ENCODE data around the gene SURF1. TPM values are rescaled to one million over a fixed set of nuclear protein-coding genes. Genes with fewer than 3 reads are reported as not detected.

Gene SURF1
- total RNA-seq, 1 donor from 2014 or later = 42.9 TPM

DNA sequence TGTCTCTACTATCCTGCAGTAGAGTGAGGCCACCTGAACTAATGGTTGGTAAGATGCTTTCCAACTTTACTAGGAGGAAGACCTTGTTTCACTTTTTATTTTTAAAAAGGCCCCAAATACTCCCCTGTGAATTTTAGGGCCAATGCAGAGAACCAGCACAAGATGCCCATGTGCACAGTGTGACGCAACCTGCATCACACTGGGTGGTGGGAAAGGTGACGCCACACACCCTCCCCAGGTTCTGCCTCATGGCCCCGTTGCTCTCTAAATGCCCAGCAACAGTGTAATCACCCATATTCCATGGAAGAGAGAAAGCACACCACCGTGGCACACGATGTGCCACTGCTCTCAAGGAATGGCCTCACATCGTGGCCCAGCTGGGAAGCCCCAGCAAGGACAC lies 13.1 kb upstream of the SURF1 start:
- no peak overlapping the region for H3K27ac Mint-ChIP-seq
- H3K9me3 Mint-ChIP-seq (ENCODE audit: low read depth) = no peaks in the 10 kb centered on the region
- H3K4me3 Mint-ChIP-seq (ENCODE audit: low read depth) = no peak overlapping the region
- H3K4me1 Mint-ChIP-seq (ENCODE audit: low read depth) = peaks cover 14% of the 10 kb centered on the region
- TF ChIP-seq, protein P1, sequence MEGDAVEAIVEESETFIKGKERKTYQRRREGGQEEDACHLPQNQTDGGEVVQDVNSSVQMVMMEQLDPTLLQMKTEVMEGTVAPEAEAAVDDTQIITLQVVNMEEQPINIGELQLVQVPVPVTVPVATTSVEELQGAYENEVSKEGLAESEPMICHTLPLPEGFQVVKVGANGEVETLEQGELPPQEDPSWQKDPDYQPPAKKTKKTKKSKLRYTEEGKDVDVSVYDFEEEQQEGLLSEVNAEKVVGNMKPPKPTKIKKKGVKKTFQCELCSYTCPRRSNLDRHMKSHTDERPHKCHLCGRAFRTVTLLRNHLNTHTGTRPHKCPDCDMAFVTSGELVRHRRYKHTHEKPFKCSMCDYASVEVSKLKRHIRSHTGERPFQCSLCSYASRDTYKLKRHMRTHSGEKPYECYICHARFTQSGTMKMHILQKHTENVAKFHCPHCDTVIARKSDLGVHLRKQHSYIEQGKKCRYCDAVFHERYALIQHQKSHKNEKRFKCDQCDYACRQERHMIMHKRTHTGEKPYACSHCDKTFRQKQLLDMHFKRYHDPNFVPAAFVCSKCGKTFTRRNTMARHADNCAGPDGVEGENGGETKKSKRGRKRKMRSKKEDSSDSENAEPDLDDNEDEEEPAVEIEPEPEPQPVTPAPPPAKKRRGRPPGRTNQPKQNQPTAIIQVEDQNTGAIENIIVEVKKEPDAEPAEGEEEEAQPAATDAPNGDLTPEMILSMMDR (IDR thresholded peaks at IDR 0.05; ENCODE audit: unreplicated experiment) = no peak
- H3K36me3 Mint-ChIP-seq (ENCODE audit: insufficient read depth) = peaks cover 11% of the 10 kb centered on the region
- no peak for DNase-seq (ENCODE audit: low spot score, unreplicated experiment)
- no peaks in the 10 kb centered on the region for H3K27me3 Mint-ChIP-seq

DNA sequence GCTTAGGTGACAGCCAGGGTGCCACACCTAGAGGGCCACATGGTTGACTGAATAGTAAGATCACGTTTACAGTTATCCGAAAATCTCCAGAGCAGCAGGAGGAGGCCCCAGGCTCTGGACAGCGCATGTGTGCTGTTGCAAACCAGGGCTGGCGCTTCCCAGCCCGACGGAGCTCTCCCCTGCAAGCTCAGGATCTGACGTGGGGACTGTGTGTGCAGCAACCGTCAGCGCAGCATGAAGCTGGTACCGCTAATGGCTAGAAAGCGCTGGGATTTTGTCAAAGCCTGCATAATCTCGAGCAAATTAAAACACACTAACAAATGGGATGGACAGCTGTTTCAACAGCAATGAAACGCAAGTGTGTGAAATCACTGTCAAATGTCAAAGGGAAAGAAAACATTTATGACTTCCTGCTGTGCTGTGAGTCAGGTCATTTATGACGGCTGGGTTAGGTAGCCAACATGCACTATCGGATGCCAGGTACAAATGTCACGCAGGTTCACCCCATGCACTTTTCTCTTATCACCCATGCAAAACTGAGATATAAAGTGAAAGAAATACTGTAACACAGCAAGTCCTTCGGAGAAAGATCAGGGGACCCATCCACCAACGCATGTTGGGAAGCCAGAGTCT lies 12.1 kb upstream of the SURF1 start:
- H3K4me1 Mint-ChIP-seq (ENCODE audit: low read depth) = peaks cover 13% of the 10 kb centered on the region
- peak overlapping the region; percentile 11 for H3K27ac Mint-ChIP-seq
- H3K4me3 Mint-ChIP-seq (ENCODE audit: low read depth) = no peak overlapping the region
- TF ChIP-seq, protein P1 (IDR thresholded peaks at IDR 0.05; ENCODE audit: unreplicated experiment) = no peak
- H3K27me3 Mint-ChIP-seq = no peaks in the 10 kb centered on the region
- H3K36me3 Mint-ChIP-seq (ENCODE audit: insufficient read depth) = peaks cover 17% of the 10 kb centered on the region
- H3K9me3 Mint-ChIP-seq (ENCODE audit: low read depth) = no peaks in the 10 kb centered on the region
- no peak for DNase-seq (ENCODE audit: low spot score, unreplicated experiment)

DNA sequence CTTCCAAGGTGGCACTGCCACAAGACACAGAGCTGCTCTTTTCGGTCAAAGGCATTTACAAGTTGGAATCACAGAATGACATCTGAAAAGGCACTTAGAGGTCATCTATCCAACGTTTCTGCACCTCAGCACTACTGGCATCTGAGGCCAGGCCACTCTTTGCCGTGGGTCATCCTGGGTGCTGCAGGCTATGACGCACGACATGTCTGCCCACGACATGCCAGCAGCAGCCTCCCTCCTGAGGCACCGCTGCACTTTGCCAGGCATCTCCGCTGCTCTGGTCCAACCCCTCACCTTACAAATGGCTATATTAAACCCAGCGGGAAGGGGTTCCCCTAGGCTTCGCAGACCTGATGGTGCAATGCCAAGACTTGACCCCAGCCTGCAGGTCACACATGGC lies 11.5 kb upstream of the SURF1 start:
- Mint-ChIP-seq H3K27ac (no peak overlapping the region), H3K4me3 (ENCODE audit: low read depth) (no peak overlapping the region), H3K36me3 (ENCODE audit: insufficient read depth) (peaks cover 19% of the 10 kb centered on the region), H3K4me1 (ENCODE audit: low read depth) (peaks cover 13% of the 10 kb centered on the region), H3K27me3 (no peaks in the 10 kb centered on the region), H3K9me3 (ENCODE audit: low read depth) (no peaks in the 10 kb centered on the region)
- TF ChIP-seq, protein P1 (IDR thresholded peaks at IDR 0.05; ENCODE audit: unreplicated experiment) = no peak
- no peak for DNase-seq (ENCODE audit: low spot score, unreplicated experiment)

DNA sequence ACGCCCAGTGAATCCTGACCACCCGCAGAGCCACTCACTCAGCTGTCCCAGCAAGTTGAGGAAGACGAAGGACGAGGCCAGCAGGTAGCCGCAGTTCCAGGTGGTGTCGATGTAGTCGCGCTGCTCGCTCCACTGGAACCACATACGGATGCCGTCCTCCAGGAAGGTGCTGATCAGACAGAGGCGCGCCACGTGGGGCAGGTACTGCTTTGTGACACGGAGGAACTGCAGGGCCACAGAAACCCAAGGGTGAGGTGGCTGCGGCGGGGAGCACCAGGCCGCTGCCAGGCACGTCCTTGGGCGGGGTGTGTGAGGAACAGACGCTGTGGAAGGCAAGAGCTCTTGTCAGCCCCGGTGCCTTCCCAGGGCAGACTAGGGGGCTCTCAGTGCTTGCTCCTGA lies 10.9 kb upstream of the SURF1 start:
- no peaks in the 10 kb centered on the region for H3K9me3 Mint-ChIP-seq (ENCODE audit: low read depth)
- H3K4me1 Mint-ChIP-seq (ENCODE audit: low read depth) = peaks cover 13% of the 10 kb centered on the region
- no peak for DNase-seq (ENCODE audit: low spot score, unreplicated experiment)
- no peak overlapping the region for H3K27ac Mint-ChIP-seq
- peaks cover 19% of the 10 kb centered on the region for H3K36me3 Mint-ChIP-seq (ENCODE audit: insufficient read depth)
- H3K4me3 Mint-ChIP-seq (ENCODE audit: low read depth) = no peak overlapping the region
- no peaks in the 10 kb centered on the region for H3K27me3 Mint-ChIP-seq
- TF ChIP-seq, protein P1 (IDR thresholded peaks at IDR 0.05; ENCODE audit: unreplicated experiment) = no peak

DNA sequence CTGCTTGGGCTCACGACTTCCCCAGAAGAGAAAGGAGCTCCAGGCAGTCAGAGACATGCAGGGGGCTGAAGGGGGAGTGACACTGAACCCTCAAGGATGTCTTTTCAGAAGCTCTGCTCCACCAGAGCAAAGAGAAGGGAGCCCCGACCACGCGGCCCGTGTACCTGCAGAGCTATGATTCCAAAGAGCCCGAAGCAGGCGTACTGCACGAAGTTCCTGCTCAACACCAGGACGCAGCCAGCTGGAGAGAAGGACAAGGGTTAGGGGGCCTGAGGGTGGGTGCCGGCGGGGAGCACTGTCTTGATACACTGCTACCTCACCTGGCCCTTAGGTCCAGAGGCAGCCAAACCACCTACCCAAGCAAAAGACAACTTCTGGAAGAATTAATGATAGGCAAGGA lies 10.1 kb upstream of the SURF1 start:
- DNase-seq (ENCODE audit: low spot score, unreplicated experiment) = no peak
- no peaks in the 10 kb centered on the region for H3K27me3 Mint-ChIP-seq
- peaks cover 11% of the 10 kb centered on the region for H3K4me1 Mint-ChIP-seq (ENCODE audit: low read depth)
- no peak overlapping the region for H3K4me3 Mint-ChIP-seq (ENCODE audit: low read depth)
- no peaks in the 10 kb centered on the region for H3K9me3 Mint-ChIP-seq (ENCODE audit: low read depth)
- peaks cover 25% of the 10 kb centered on the region for H3K36me3 Mint-ChIP-seq (ENCODE audit: insufficient read depth)
- TF ChIP-seq, protein P1 (IDR thresholded peaks at IDR 0.05; ENCODE audit: unreplicated experiment) = no peak
- no peak overlapping the region for H3K27ac Mint-ChIP-seq
